ENCODE data around the gene TTC7B.

The TTC7B gene

DNA sequence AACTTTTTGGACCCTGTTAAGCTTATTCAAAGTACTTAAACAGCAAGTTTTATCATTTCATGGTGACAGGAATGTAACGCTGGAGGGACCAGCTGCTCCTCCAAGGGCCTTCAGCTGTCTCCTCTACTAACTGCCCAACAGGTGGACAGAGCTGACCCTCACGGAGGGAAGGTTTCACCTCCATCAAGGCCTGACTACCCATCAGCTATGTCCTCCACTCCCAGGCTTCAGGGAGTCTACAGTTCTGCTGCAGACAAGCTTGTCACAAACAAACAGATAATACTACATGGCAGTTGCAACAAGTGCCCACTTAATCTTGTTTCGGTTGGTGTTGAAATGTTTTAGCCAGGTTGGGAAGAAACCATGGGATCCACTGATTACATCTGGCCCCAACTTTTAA is 175.1 kb downstream of the TTC7B start:
- DNase-seq (ENCODE audit: insufficient read length, low spot score) (no peak), FAIRE-seq (no peak)
- no peak for TF ChIP-seq POLR2A (IDR thresholded peaks at IDR 0.05; ENCODE audit: low read depth, low read length)

- DNase-seq (ENCODE audit: insufficient read length, low spot score) (no peak), FAIRE-seq (no peak)
- no peak for TF ChIP-seq POLR2A (IDR thresholded peaks at IDR 0.05; ENCODE audit: low read depth, low read length)
These were observed 176.6 kb downstream of the TTC7B start for GRCh38 chr14:90639641-90640040.

DNA sequence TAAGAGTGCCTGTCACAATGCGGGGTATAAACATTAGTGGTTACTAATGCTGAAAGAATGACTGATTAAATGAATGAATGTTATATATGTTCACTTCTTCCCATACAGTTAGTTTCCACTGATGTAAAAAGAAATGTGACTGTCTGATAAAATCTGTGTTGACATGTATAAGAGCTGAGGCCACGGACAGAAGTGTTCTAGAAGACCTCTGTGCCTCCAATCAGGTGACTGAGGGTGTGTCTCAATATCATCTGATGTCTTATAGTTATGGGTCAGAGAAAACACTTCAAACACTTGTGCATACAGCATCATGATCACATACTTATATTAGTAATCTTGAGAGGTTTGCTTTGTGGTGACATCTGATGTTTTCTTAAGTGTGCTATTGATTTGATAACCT is 183.4 kb downstream of the TTC7B start:
- peak; percentile 85 for FAIRE-seq
- TF ChIP-seq POLR2A (IDR thresholded peaks at IDR 0.05; ENCODE audit: low read depth, low read length) = no peak
- no peak for DNase-seq (ENCODE audit: insufficient read length, low spot score)

DNA sequence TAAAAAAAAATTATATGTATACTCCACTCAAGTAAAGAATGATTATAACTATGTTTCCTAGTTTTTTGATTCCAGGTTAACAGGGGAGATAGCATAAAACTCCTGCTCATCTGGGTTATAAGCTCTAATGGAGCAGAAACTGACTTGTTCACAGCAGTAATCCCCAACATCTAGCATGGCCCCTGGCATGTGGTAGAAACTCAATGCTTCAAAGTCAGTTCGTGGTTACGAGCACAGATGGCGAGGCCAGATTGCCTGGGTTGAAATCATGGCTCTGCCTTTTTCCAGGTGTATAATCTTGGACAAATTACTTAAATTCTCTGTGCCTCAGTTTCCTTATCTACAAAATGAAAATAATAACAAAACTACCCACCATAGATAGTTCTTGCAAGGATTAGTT is 183.8 kb downstream of the TTC7B start:
- peak; percentile 68 for FAIRE-seq
- TF ChIP-seq POLR2A (IDR thresholded peaks at IDR 0.05; ENCODE audit: low read depth, low read length) = no peak
- no peak for DNase-seq (ENCODE audit: insufficient read length, low spot score)

DNA sequence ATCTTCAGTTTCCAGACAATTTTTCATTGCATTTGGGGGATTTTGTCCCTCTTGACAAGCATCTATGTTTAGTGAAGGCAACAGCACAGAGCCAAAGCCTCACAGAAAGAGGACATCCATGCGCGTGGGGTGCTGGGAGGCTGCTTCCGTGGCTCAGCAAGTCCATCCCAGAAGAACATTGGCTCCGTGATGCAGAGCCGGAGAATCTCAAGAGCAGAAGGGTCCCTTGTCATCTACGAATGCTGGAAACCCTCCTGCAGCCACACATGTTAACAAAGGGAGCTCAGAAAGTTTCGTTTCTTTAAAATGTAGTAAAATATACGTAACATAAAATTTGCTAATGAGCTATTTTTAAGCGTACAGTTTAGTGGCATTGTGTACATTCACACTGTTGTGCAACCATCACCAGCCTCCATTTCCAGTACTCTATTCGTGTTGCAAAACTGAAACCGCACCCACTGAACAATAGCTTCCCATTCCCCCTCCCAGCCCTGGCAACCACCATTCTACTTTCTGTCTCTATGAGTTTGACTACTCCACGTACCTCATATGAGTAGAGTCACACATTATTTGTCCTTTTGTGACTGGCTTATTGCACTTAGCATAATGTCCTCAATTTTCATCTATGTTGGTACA is 185.9 kb downstream of the TTC7B start:
- FAIRE-seq = no peak
- no peak for TF ChIP-seq POLR2A (IDR thresholded peaks at IDR 0.05; ENCODE audit: low read depth, low read length)
- no peak for DNase-seq (ENCODE audit: insufficient read length, low spot score)

GRCh38 chr14:90629471-90629870 is 186.8 kb downstream of the TTC7B start:
- no peak for TF ChIP-seq POLR2A (IDR thresholded peaks at IDR 0.05; ENCODE audit: low read depth, low read length)
- no peak for DNase-seq (ENCODE audit: insufficient read length, low spot score)
- FAIRE-seq = no peak

DNA sequence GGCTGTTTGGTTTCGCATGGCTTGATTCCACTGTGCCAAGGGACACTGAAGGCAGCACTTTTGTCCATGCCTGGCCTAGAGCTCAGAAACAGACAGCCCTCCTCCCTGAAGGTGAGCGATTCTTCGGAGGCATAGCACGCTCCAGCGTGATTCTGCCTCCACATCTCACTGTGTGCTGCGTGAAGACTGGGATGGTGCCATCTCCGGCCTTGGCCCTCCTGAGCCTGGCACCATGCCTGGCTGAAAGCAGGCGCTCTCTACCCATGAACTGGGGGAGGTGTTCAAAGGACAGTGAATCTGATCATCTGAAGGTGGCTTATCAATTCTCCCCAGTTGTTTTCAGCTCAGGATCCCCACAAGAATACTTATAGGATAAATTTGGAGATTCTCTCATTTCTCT is 187.4 kb downstream of the TTC7B start:
- DNase-seq (ENCODE audit: insufficient read length, low spot score) (no peak), FAIRE-seq (no peak)
- TF ChIP-seq POLR2A (IDR thresholded peaks at IDR 0.05; ENCODE audit: low read depth, low read length) = no peak

GRCh38 chr14:90627478-90627877 is 188.8 kb downstream of the TTC7B start:
- FAIRE-seq (no peak), DNase-seq (ENCODE audit: insufficient read length, low spot score) (no peak)
- TF ChIP-seq POLR2A (IDR thresholded peaks at IDR 0.05; ENCODE audit: low read depth, low read length) = no peak

DNA sequence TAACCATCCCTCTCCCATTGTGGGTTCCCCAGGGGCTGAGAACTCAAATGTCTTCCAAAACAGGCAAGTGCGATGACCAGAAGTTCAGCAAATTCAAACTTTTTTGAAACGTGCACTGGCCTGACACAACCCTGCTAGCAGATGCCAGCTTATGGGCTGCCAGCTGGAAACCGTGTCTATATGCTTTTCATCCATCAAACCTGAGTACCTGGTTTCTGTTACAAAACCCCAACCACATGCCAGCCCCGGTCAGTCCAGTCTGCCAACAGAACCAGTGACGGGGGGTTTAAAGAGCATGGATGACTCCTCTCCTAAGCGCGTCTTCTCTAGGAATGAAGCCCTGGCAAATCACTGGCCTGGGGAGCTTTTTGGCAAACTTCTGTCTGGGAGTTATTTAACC is 189.7 kb downstream of the TTC7B start:
- DNase-seq (ENCODE audit: insufficient read length, low spot score) (no peak), FAIRE-seq (no peak)
- TF ChIP-seq POLR2A (IDR thresholded peaks at IDR 0.05; ENCODE audit: low read depth, low read length) = no peak

DNA sequence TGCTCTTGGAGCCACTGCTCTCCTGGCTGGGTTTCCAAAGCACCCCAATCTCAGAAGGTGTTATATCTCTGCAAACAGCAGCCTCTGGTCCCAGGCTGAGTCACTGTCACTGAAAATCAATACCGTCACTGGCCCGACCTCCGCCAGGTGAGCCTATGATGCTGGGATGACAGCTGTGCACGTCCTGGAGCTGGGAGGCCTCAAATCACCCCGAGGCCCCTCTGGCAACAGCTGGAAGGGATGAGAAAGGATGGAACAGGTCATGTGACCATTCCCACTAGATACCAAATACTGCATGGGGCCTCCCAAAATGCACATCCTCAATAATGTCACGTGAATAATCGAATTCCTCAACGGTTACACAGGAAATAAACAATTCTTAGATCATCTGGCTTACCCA is 190.8 kb downstream of the TTC7B start:
- no peak for TF ChIP-seq POLR2A (IDR thresholded peaks at IDR 0.05; ENCODE audit: low read depth, low read length)
- FAIRE-seq = no peak
- no peak for DNase-seq (ENCODE audit: insufficient read length, low spot score)

GRCh38 chr14:90624732-90625400 is 191.4 kb downstream of the TTC7B start:
- no peak for FAIRE-seq
- no peak for TF ChIP-seq POLR2A (IDR thresholded peaks at IDR 0.05; ENCODE audit: low read depth, low read length)

DNA sequence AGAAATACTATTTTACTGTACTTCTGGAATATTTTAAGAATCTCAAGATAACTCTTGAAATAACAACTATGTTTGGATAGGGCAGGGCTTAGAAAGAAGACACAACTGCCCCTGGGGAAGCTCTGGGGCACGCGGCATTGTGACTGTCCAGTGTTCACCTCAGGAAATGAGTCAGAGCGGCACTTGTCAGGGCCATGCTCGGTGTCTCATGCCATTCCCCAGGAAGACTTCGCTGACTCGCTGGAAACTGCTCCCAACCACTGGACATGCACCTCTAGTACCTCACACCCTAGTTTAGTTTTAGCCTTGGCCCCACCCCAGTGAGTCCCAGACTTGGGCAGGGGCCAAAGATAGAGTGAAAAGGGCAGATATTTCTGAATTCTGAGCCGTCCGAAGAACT is 192.0 kb downstream of the TTC7B start:
- DNase-seq (ENCODE audit: insufficient read length, low spot score) (peak; percentile 93), FAIRE-seq (peak; percentile 93)
- TF ChIP-seq POLR2A (IDR thresholded peaks at IDR 0.05; ENCODE audit: low read depth, low read length) = no peak

More at GRCh38 chr14:90624732-90625400, 191.4 kb downstream of the TTC7B start:
- DNase-seq (ENCODE audit: insufficient read length, low spot score) = no peak

DNA sequence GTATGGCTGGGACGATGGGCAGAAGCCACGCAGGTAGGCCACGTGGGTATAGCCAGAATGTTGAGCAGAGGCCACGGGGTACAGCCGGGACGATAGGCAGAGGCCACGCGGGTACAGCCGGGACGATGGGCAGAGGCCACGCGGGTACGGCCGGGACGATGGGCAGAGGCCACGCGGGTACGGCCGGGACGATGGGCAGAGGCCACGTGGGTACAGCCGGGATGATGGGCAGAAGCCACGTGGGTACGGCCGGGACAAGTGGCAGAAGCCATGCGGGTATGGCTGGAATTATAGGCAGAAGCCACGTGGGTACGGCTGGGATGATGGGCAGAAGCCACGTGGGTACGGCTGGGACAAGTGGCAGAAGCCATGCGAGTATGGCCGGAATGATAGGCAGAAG is 195.0 kb downstream of the TTC7B start:
- no peak for FAIRE-seq
- no peak for TF ChIP-seq POLR2A (IDR thresholded peaks at IDR 0.05; ENCODE audit: low read depth, low read length)

GRCh38 chr14:90620568-90621077 is 195.6 kb downstream of the TTC7B start:
- FAIRE-seq = no peak
- no peak for DNase-seq (ENCODE audit: insufficient read length, low spot score)

More for the DNA sequence above, 195.0 kb downstream of the TTC7B start:
- no peak for DNase-seq (ENCODE audit: insufficient read length, low spot score)

DNA sequence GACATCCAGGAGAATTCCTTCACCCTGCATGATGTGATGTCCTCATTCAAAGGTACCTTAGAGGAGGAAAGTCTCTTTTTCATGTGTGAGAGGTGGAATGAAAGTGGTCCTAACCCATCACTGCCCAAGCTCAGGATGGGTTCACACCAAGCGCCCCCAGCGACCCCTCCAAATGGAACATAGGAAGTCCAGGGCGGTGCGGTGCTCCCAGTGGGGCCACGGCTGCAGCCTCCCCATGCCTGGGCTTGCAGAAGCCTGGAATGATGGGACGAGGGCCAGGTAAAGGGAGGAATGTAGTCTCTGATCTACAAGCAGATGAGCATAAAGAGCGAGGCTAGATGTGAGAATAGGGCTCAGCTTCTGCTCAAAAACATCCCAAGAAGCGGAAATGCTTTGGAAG is 196.3 kb downstream of the TTC7B start:
- no peak for FAIRE-seq
- no peak for DNase-seq (ENCODE audit: insufficient read length, low spot score)
- TF ChIP-seq POLR2A (IDR thresholded peaks at IDR 0.05; ENCODE audit: low read depth, low read length) = no peak

More at GRCh38 chr14:90620568-90621077, 195.6 kb downstream of the TTC7B start:
- no peak for TF ChIP-seq POLR2A (IDR thresholded peaks at IDR 0.05; ENCODE audit: low read depth, low read length)

Data from H54 (cell line).